Heart right ventricle (tissue), 16 donors: ENCODE data around the gene RAB37. TPM values are rescaled to one million over a fixed set of nuclear protein-coding genes. Genes with fewer than 3 reads are reported as not detected.

Experiments used
- ATAC-seq, 8 donors: fragments of 200-7000 bp; cut with Tn5 transposase; one replicate each; pipeline ENCODE4 v1.9.1; 2020; ENCODE audit warnings: mild to moderate bottlenecking in 8 of 8, moderate library complexity in 8 of 8, moderate number of reproducible peaks in 1 of 8
- DNase-seq, 2 donors: peaks; one replicate each; pipeline ENCODE4 v3.0.0-alpha.2; 2020
- H3K27ac ChIP-seq, 10 donors: fragments of 200-600 bp; sonication (generic) in 2 of 10; one replicate each; pipeline versions ENCODE4 v1.5.0 to v1.8.0; 2020 to 2022; ENCODE audit warnings: mild to moderate bottlenecking in 3 of 10
- H3K27me3 ChIP-seq, 7 donors: fragments of 200-600 bp; one replicate each; pipeline ENCODE4 v1.8.0; 2021 to 2022; ENCODE audit warnings: mild to moderate bottlenecking in 2 of 7
- H3K36me3 ChIP-seq, 9 donors: fragments of 200-600 bp; sonication (generic) in 1 of 9; one replicate each; pipeline versions ENCODE4 v1.5.0 to v1.8.0; 2020 to 2022; ENCODE audit warnings: mild to moderate bottlenecking in 2 of 9
- H3K4me1 ChIP-seq, 9 donors: fragments of 200-600 bp; sonication (generic) in 1 of 9; one replicate each; pipeline versions ENCODE4 v1.5.0 to v1.8.0; 2020 to 2022; ENCODE audit warnings: mild to moderate bottlenecking in 4 of 9
- H3K4me3 ChIP-seq, 10 donors: fragments of 200-600 bp; sonication (generic) in 2 of 10; one replicate each; pipeline versions ENCODE4 v1.5.0 to v1.8.0; 2020 to 2022; ENCODE audit warnings: mild to moderate bottlenecking in 7 of 10, moderate library complexity in 2 of 10
- H3K9me3 ChIP-seq, 11 donors: fragments of 200-600 bp in 10 of 11; sonication (generic) in 2 of 11; one replicate each; pipeline versions ENCODE4 v1.5.0 to v1.8.0; 2013 to 2022; ENCODE audit warnings: mild to moderate bottlenecking in 2 of 11, control low read depth in 1 of 11, moderate library complexity in 1 of 11
- CTCF ChIP-seq, 9 donors: fragments of 200-600 bp; sonication (generic) in 2 of 9; IDR thresholded peaks; one replicate each; pipeline versions ENCODE4 v1.5.0 to v1.8.0; 2021 to 2022; ENCODE audit warnings: antibody characterized with exemption in 9 of 9, mild to moderate bottlenecking in 5 of 9, moderate library complexity in 1 of 9
- WGBS, 2 donors: extraction: QIAGEN DNeasy Blood & Tissue Kit; methylation state at CpG; one replicate each; pipeline ENCODE4 v1.1.7; 2013; ENCODE audit warnings: inconsistent platforms in 1 of 2; 5-methylcytosine and 5-hydroxymethylcytosine counted together
- intact Hi-C, 10 donors: fragments of 100-400 bp; cut with DNase I; formaldehyde crosslinking; loops; one replicate each; pipeline versions ENCODE4 v1.11.1 to v1.14.2; 2022
- polyA plus RNA-seq, 2 donors: library from polyadenylated mRNA; stranded (reverse); fragments of 200-250 nt; gene quantifications; one replicate each; pipeline ENCODE4 v1.2.3, GENCODE V29; 2013
- total RNA-seq, 10 donors: library from RNA; stranded (reverse); fragmentation: NEBNext Ultra II Directional in 3 of 10; extraction: Animal tissue kit (Norgen Biotek cat#: 25700) in 3 of 10; gene quantifications; one replicate each; pipeline versions ENCODE4 v1.2.1 to v1.2.4, GENCODE V29; 2021 to 2023
- donor health status: Arrhythmogenic right ventricular cardiomyopathy.
- donor health status: ischemic (EF 13 %, LVEDD 7.1; RV severe dilation, severe dysfunction).
- donor health status: healthy with polysubstance abuse.
- donor health status: DM: no; HTN: yes; CAD: no.
- donor health status: DM: no; HTN: no; CAD: no.
- donor health status: ischemic (EF 25% LVEDD 6.9; RV normal size, moderate dysfunction).
- donor health status: ischemic (EF 25% LVEDD 5.7; RV mildly dilated, moderate dysfunction).
- donor health status: healthy.
- donor health status: DM: yes; HTN: yes; CAD: no.
- donor health status: Ischemic cardiomyopathy.
- donor health status: ischemic (EF 35%, LVEDD 5.7; RV mildly dilated, moderate dysfunction).
- donor health status: nonischemic (EF 11% LVEDD 7.7; RV severe dilation, severe dysfunction).
- donor health status: DM: yes; HTN: yes; CAD: no.
- donor health status: PGD.
- donor health status: ischemic (EF 29% LVEDD 5.4; RV normal size, mild dysfunction).
- donor health status: nonischemic (EF 23%, LVEDD 6.1; RV moderate dilation, normal function).

The RAB37 gene
- total and polyA plus RNA-seq, 12 donors: 0.93 to 2.8 (median 1.6) TPM

- Histone ChIP-seq H3K36me3 (no peaks in the 10 kb centered on the region), H3K27ac (peak overlapping the region in 1 of 10 donors; percentile 85), H3K9me3 (no peaks in the 10 kb centered on the region), H3K27me3 (peaks cover 0 to 58% (median 52%) of the 10 kb centered on the region in 7 donors), H3K4me1 (peaks cover 7 to 99% (median 45%) of the 10 kb centered on the region in 9 donors), H3K4me3 (no peak overlapping the region)
- DNase-seq (no peak), ATAC-seq (no peak)
- intact Hi-C loops: loop anchor here in 4 of 10 donors (5.0 to 10.0 kb wide), 5 partner anchors 41 to 536 kb away; partner anchors contain the start of gene RPL38 (in 1 of the 4)
- WGBS, 2 donors: 80 to 84% methylated on average over 17 of the region's 17 CpGs
- no peak for TF ChIP-seq CTCF (IDR thresholded peaks at IDR 0.05)
Measured at GRCh38 chr17:74740641-74741387, 3.8 kb downstream of the RAB37 start.

- 33 to 35% methylated on average over 4 of the region's 4 CpGs for WGBS, 2 donors
- H3K36me3 ChIP-seq: no peaks in the 10 kb centered on the region
- H3K27me3 ChIP-seq: peaks cover 0 to 49% (median 41%) of the 10 kb centered on the region in 7 donors
- DNase-seq (no peak), ATAC-seq (no peak)
- peak overlapping the region in 1 of 10 donors; percentile 9 for H3K4me3 ChIP-seq
- H3K4me1 ChIP-seq: peaks cover 7 to 97% (median 43%) of the 10 kb centered on the region in 9 donors
- H3K27ac ChIP-seq: peak overlapping the region in 5 of 10 donors; percentile 23 to 85 (median 37)
- intact Hi-C loops: loop anchor here in 4 of 10 donors (5.0 to 10.0 kb wide), 5 partner anchors 40 to 537 kb away; partner anchors contain the start of gene RPL38 (in 1 of the 4)
- TF ChIP-seq CTCF (IDR thresholded peaks at IDR 0.05): no peak
- H3K9me3 ChIP-seq: no peaks in the 10 kb centered on the region
Measured at GRCh38 chr17:74742153-74742515, 5.1 kb downstream of the RAB37 start.

GRCh38 chr17:74742978-74743545, 6.0 kb downstream of the RAB37 start:
- Histone ChIP-seq H3K36me3 (no peaks in the 10 kb centered on the region), H3K27ac (peak overlapping the region in 2 of 10 donors; percentile 46 to 85), H3K4me1 (peaks cover 7 to 97% (median 42%) of the 10 kb centered on the region in 9 donors), H3K27me3 (peaks cover 0 to 39% (median 32%) of the 10 kb centered on the region in 7 donors), H3K4me3 (no peak overlapping the region), H3K9me3 (no peaks in the 10 kb centered on the region)
- ATAC-seq (no peak), DNase-seq (no peak)
- no peak for TF ChIP-seq CTCF (IDR thresholded peaks at IDR 0.05)
- 90 to 93% methylated on average over 9 of the region's 9 CpGs for WGBS, 2 donors
- intact Hi-C loops: loop anchor here in 4 of 10 donors (5.0 to 10.0 kb wide), 5 partner anchors 39 to 538 kb away; partner anchors contain the start of gene RPL38 (in 1 of the 4)

- Histone ChIP-seq H3K4me3 (no peak overlapping the region), H3K9me3 (no peaks in the 10 kb centered on the region), H3K4me1 (peaks cover 4 to 91% (median 36%) of the 10 kb centered on the region in 9 donors), H3K36me3 (no peaks in the 10 kb centered on the region), H3K27me3 (peaks cover 0 to 33% (median 25%) of the 10 kb centered on the region in 7 donors), H3K27ac (peak overlapping the region in 1 of 10 donors; percentile 85)
- no peak for DNase-seq
- TF ChIP-seq CTCF (IDR thresholded peaks at IDR 0.05): no peak
- intact Hi-C loops: loop anchor here in 8 of 10 donors (1.0 to 10.0 kb wide), 10 partner anchors 25 to 539 kb away; partner anchors contain the start of gene RPL38 (in 1 of the 8)
- ATAC-seq: no peak
- 76 to 77% methylated on average over 2 of the region's 2 CpGs for WGBS, 2 donors
Measured at GRCh38 chr17:74743755-74744154, 6.7 kb downstream of the RAB37 start.
